Kidney (tissue), 14 donors: ENCODE results near the gene VRK1. TPM values are rescaled to one million over a fixed set of nuclear protein-coding genes. Genes with fewer than 3 reads are reported as not detected.

Source experiments
- DNase-seq, 5 donors: peaks; one replicate each; pipeline ENCODE4 v3.0.0-alpha.2; 2013 to 2020
- FAIRE-seq: peaks from 2 replicates; lab custom pipeline; 2012; peaks lifted over from hg19 to GRCh38; lab: Jason Lieb, UNC
- H3K27ac ChIP-seq, 2 donors: one replicate each; pipeline ENCODE4 v1.7.0; 2013; ENCODE audit warnings: low read depth in 2 of 2, low read length in 2 of 2, inconsistent platforms in 1 of 2
- H3K27me3 ChIP-seq: one replicate; pipeline ENCODE4 v1.7.1; 2013; ENCODE audit warnings: low read length, inconsistent platforms; ENCODE audit not compliant: control insufficient read depth, insufficient read depth
- H3K36me3 ChIP-seq, 3 donors: one replicate each; pipeline versions ENCODE4 v1.7.0 to v1.7.1; 2013; ENCODE audit warnings: low read length in 3 of 3, control low read depth in 1 of 3, inconsistent platforms in 1 of 3; ENCODE audit not compliant: insufficient read depth in 3 of 3, control insufficient read depth in 2 of 3
- H3K4me1 ChIP-seq, 3 donors: one replicate each; pipeline versions ENCODE4 v1.7.0 to v1.7.1; 2013; ENCODE audit warnings: low read length in 3 of 3, inconsistent platforms in 1 of 3, low read depth in 1 of 3; ENCODE audit not compliant: control insufficient read depth in 2 of 3, insufficient read depth in 2 of 3
- H3K4me3 ChIP-seq, 3 donors: one replicate each; pipeline versions ENCODE4 v1.7.0 to v1.8.1; 2013; ENCODE audit warnings: low read length in 3 of 3, control low read depth in 1 of 3, inconsistent platforms in 1 of 3
- H3K9ac ChIP-seq, 3 donors: one replicate each; pipeline versions ENCODE4 v1.7.0 to v1.7.1; 2013; ENCODE audit warnings: low read length in 3 of 3, control low read depth in 1 of 3, inconsistent platforms in 1 of 3
- H3K9me3 ChIP-seq, 3 donors: one replicate each; pipeline versions ENCODE4 v1.7.0 to v1.7.1; 2013; ENCODE audit warnings: low read length in 3 of 3, control low read depth in 1 of 3, inconsistent platforms in 1 of 3; ENCODE audit not compliant: control insufficient read depth in 2 of 3, insufficient read depth in 1 of 3
- intact Hi-C: fragments of 100-400 bp; cut with DNase I; formaldehyde crosslinking; loops from one replicate; pipeline ENCODE4 v1.11.1; 2022
- polyA plus RNA-seq: library from polyadenylated mRNA; stranded (reverse); fragments of 350-450 nt; fragmentation: Illumina TruSeq; extraction: RNeasy Lipid Tissue Mini Kit (QIAGEN cat#74804); gene quantifications from one replicate; pipeline ENCODE4 v1.2.3, GENCODE V29; 2014; ENCODE audit warnings: low read depth, low replicate concordance; ENCODE audit not compliant: insufficient read depth
- total RNA-seq: library from RNA; stranded (reverse); fragmentation: NEBNext Ultra II Directional; extraction: Animal tissue kit (Norgen Biotek cat#: 25700); gene quantifications from one replicate; pipeline ENCODE4 v1.2.1, GENCODE V29; 2021
- TF ChIP-seq, protein P1 (sequence below): IDR thresholded peaks from 3 replicates; pipeline ENCODE4 v1.5.1; 2012; ENCODE audit warnings: mild to moderate bottlenecking, moderate library complexity, borderline replicate concordance; ENCODE audit not compliant: insufficient read depth; ENCODE audit errors: extremely low read depth
- donor health status: control.
- donor health status: control.
- donor health status: control.
- donor health status: control.
- donor health status: control.
- donor health status: DM: yes; HTN: yes; CAD: no.
- donor health status: Normal renal cell carcinoma (clear cell type).

Gene VRK1
- total and polyA plus RNA-seq, 2 donors from 2014 or later, result 6.6 to 15.8 TPM

DNA sequence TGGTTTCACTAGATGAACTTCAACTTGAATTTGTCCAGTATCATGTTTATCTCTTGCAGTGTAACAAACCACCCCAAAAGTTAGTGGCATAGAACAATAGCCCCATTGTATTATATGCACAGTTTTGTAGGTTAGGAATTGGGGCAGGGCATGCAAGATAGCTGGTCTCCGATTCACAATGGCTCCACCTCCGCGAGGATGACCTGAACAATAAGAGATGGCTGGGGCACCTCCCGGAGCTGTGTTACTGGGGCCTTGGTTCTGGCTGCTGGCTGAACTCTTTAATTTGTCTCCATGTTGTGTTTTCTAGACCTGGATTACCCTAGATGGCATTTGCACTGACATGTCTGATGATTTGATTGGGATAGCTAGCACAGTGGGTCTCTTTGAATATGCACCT lies 20.4 kb upstream of the VRK1 start:
- no peak overlapping the region for H3K4me3 ChIP-seq

DNA sequence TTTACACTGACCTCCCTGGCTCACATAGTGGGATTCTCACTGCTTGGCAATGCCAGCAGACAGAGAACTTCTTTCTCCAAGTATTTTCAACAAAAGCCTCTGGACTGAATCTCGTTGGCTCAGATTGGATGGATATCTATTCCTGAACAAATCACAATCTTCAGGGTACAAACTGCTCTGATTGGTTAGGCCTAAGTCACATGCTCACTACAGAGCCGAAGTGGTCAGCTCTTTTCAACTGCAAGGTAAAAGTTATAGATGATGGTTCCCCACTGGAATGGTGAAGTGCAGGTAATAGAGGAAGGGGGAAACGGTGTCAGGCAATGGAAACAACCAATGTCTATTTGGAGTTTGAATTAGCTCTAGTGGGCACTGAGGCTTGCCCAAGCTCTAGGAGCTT lies 16.7 kb upstream of the VRK1 start:
- Histone ChIP-seq H3K4me1 (no peaks in the 10 kb centered on the region), H3K27me3 (no peaks in the 10 kb centered on the region), H3K9me3 (no peaks in the 10 kb centered on the region), H3K36me3 (no peaks in the 10 kb centered on the region), H3K4me3 (no peak overlapping the region), H3K9ac (no peak overlapping the region), H3K27ac (no peak overlapping the region)
- DNase-seq (no peak), FAIRE-seq (no peak)
- intact Hi-C loops, result no loop called here
- TF ChIP-seq, protein P1, sequence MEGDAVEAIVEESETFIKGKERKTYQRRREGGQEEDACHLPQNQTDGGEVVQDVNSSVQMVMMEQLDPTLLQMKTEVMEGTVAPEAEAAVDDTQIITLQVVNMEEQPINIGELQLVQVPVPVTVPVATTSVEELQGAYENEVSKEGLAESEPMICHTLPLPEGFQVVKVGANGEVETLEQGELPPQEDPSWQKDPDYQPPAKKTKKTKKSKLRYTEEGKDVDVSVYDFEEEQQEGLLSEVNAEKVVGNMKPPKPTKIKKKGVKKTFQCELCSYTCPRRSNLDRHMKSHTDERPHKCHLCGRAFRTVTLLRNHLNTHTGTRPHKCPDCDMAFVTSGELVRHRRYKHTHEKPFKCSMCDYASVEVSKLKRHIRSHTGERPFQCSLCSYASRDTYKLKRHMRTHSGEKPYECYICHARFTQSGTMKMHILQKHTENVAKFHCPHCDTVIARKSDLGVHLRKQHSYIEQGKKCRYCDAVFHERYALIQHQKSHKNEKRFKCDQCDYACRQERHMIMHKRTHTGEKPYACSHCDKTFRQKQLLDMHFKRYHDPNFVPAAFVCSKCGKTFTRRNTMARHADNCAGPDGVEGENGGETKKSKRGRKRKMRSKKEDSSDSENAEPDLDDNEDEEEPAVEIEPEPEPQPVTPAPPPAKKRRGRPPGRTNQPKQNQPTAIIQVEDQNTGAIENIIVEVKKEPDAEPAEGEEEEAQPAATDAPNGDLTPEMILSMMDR, result no peak

More for the DNA sequence above, 20.4 kb upstream of the VRK1 start:
- Histone ChIP-seq H3K27me3 (no peaks in the 10 kb centered on the region), H3K27ac (no peak overlapping the region), H3K9me3 (no peaks in the 10 kb centered on the region), H3K4me1 (no peaks in the 10 kb centered on the region), H3K9ac (no peak overlapping the region), H3K36me3 (no peaks in the 10 kb centered on the region)
- TF ChIP-seq, protein P1, result no peak
- intact Hi-C loops, result no loop called here
- DNase-seq, result no peak
- no peak for FAIRE-seq

- H3K36me3 ChIP-seq, result no peaks in the 10 kb centered on the region
- H3K27me3 ChIP-seq, result no peaks in the 10 kb centered on the region
- H3K4me3 ChIP-seq, result no peak overlapping the region
- H3K27ac ChIP-seq, result no peak overlapping the region
- H3K9me3 ChIP-seq, result no peaks in the 10 kb centered on the region
- DNase-seq (no peak), FAIRE-seq (no peak)
- TF ChIP-seq, protein P1, result no peak
- H3K9ac ChIP-seq, result no peak overlapping the region
- no peaks in the 10 kb centered on the region for H3K4me1 ChIP-seq
- intact Hi-C loops, result no loop called here
Observed at GRCh38 chr14:96781371-96781770, 15.8 kb upstream of the VRK1 start.

- DNase-seq (no peak), FAIRE-seq (no peak)
- H3K4me3 ChIP-seq, result no peak overlapping the region
- no peaks in the 10 kb centered on the region for H3K27me3 ChIP-seq
- H3K4me1 ChIP-seq, result no peaks in the 10 kb centered on the region
- H3K9me3 ChIP-seq, result no peaks in the 10 kb centered on the region
- no peaks in the 10 kb centered on the region for H3K36me3 ChIP-seq
- H3K27ac ChIP-seq, result no peak overlapping the region
- TF ChIP-seq, protein P1, result no peak
- no peak overlapping the region for H3K9ac ChIP-seq
- intact Hi-C loops, result no loop called here
Observed at GRCh38 chr14:96782436-96782835, 14.7 kb upstream of the VRK1 start.
